Right forelimb (tissue), 1 donor: Measurements from ENCODE around the gene ITGBL1.

ENCODE experiments used
- DNase-seq: peaks from one replicate; pipeline ENCODE4 v3.0.0-alpha.2; 2018

ITGBL1 gene

DNA sequence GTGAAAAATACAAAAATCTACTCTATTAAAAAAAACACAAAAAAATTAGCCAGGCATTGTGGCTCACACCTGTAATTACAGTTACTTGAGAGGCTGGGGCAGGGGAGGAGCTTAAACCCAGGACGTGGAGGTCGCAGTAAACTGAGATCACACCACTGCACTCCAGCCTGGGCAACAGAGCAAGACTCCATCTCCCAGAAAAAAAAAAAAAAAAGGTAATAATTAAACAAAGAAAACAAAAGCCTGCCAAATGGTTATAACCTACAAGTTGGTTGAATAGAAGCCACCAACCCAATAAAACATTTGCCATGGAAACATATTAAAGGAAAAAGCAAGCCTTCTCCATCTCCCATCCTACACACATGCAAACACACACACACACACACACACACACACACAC, 255.2 kb downstream of the ITGBL1 start:
- DNase-seq: no peak

DNA sequence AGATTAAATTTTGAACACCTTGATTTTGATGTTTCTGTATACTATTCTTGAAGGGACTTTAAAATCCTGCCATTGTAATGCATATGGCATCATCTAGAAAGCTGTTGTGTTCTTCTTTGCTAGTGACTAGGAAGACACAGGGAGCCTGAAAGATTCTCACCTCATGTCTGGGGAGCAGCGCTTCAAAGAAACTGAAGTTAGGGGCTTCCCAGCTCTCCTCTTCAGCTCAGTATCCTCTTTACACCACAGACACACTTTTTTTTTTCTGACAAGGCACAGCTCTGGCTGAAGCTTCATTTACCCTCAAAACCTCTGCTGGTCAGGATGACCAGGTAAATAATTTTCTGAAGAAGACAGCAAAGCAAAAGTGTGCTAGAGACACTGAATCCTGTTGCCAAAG, 255.6 kb downstream of the ITGBL1 start:
- no peak for DNase-seq

- DNase-seq: no peak
These were observed 257.5 kb downstream of the ITGBL1 start for GRCh38 chr13:101709952-101710351.

GRCh38 chr13:101711307-101712025, 259.0 kb downstream of the ITGBL1 start:
- DNase-seq: no peak

DNA sequence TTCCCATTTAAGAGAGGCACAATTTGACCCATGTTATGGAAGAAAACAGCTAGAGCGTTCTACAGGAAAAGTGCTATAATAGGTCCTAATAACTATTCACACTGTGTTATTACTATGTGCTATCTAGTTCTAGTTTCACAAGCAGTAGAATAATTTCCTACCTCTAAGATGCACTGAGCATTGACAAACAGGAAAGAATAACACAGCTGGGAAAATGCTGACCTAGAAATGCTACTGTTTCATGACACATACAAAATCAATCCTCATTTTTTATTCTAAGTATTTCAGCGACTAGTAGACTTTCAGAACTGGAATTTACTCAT, 259.5 kb downstream of the ITGBL1 start:
- no peak for DNase-seq

GRCh38 chr13:101714195-101714594, 261.7 kb downstream of the ITGBL1 start:
- DNase-seq: no peak

DNA sequence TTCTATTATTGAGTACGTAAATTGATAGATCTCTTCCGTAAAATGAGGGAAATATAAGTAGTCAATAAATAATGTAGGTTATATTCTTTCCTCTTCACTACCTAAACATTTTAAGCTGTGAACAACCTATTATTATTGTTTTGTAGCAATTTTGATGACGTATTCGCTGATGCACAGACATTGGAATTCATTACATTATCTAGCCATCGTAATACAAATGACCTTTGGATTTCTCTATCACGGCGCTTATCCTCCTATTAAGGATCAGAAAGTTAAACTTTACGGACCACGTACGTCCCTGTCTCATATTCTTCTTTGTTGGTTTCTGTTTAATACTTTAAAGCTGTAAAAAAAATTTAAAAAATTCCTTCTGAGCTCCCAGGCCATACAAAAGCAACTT, 264.9 kb downstream of the ITGBL1 start:
- no peak for DNase-seq

DNA sequence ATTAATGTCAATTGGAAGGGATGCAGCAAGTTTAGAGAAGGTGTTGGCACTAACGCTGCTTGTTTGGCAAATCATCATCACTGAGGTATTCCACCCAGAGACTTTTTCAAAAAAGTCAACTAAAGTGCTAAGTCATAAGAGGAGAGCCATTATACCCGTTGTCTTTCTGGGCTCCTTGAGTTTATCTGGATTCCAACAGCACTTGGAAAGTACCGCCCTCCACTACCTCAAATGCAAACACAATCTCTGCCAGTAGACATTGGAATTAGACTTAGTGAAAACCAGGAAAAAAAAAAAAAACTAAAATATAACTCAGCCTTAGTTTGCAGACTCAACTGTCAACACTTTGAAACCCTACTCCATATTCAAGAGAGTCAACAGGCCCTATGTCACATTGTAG, 266.0 kb downstream of the ITGBL1 start:
- DNase-seq: no peak

DNA sequence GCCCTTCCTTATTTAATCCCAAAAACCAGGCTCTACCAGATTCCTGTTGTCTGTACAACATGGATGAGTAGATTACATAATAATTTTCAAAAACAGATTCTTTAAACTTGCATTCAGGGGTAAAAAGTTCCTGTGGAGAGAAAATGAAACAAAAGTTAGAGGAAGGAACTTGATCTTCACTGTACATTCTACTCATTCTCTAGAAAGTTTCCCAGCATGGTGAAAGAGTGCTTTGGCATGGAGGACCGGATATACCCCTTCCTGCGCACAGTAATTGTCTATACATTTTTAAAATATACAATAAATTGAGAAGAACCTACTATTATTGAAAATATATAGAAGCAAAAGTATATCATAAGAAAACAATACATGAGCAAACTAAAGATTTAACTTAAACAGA, 274.2 kb downstream of the ITGBL1 start:
- no peak for DNase-seq

DNA sequence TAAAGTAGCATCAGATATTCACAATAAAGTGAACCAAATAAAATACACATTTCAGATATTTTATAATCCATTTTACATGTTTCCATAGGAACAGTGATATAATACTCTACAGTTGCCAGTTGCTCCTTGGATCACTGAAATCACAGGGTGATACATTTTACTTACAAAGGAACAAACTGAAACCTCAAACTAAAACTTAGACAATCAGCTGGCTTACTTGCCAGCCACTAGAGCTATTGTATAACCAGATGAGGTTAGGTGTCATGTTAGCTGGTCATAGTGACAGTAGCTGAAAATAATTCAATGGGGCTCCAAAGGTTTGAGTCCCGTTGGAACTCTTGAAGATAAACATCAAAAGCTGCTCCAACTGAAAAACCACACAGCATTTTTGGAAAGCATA, 274.6 kb downstream of the ITGBL1 start:
- DNase-seq: no peak

DNA sequence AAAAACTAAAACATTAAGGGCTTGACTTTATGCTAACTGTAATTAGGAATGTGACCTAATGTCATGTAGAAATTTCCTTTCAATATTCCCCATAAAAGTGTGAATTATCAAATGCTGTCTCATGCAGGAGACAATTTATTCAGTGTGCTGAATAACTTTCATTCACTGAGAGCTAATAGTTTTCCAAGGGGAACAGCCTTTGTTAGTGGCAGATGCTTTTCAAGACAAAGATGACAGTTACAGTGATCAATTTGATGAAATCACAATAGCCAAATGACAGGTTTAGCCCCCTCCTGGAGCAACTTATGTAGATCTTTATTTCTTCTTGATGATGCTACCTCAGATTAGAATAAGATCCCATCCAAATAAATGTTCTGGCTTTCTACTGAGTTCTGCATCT, 275.5 kb downstream of the ITGBL1 start:
- DNase-seq: no peak

GRCh38 chr13:101728615-101729014, 276.1 kb downstream of the ITGBL1 start:
- DNase-seq: no peak

- DNase-seq: no peak
These were observed 278.0 kb downstream of the ITGBL1 start for GRCh38 chr13:101730420-101731000.

- no peak for DNase-seq
These were observed 284.1 kb downstream of the ITGBL1 start for GRCh38 chr13:101736566-101736965.

- DNase-seq: no peak
These were observed 285.9 kb downstream of the ITGBL1 start for GRCh38 chr13:101738336-101738735.

GRCh38 chr13:101739382-101740178, 287.1 kb downstream of the ITGBL1 start:
- no peak for DNase-seq

DNA sequence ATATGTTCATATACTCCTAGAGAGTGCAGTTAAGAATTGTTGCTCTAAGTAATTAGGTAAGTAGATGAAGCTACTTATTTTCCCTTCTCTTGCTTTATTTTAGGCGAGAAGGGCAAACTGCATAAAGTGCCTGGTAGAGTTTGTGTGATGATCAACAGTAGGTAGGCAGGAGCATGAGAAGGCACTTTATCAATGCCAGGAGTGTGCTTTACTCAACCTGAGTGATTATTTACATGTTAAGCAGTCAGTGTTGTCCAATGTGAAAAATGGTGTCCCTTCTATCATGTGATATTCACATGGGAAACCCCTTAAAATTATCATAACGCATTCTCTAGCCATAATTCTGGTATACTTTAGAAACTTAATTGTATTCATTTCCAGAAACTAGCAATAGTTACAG, 294.0 kb downstream of the ITGBL1 start:
- DNase-seq: no peak

DNA sequence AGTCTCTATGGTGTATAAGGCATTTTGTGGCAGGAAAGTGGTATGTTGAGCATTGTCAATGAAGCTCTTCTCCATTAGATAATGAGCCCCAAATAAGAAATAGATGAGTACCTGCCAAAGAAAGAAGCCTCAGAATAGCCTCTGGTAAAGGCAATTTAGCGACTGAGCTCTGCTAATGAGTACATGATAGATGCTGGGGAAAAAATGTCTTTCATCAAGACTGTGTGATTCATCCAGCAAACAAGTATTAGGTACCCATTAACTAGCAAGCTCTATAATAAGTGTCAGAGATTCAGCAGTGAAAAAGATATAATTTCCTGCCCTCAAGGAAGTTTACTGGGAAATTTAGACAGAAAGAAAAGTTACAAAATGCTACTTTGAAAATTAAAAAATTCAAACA, 294.6 kb downstream of the ITGBL1 start:
- DNase-seq: no peak

- no peak for DNase-seq
These were observed 297.1 kb downstream of the ITGBL1 start for GRCh38 chr13:101749584-101749983.

GRCh38 chr13:101751488-101751887, 299.0 kb downstream of the ITGBL1 start:
- DNase-seq: no peak

DNA sequence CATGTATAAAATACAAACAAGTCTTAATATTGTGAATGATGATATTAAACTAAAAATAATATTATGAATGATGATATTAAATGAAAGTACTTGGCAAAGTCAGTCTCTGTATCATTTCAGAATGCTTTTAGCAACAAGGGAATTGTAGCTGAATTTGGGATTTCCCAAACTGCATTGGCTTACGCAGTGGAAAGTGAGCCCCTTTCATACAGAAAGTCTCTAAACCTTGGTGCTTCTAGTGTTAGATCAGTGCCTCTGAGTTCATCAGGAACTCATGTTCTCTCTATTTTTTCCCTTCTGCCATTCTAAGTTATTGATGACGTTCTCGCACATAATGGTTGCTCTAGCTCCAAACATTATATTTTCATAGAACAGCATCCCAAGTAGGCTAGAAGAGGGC, 300.0 kb downstream of the ITGBL1 start:
- no peak for DNase-seq

DNA sequence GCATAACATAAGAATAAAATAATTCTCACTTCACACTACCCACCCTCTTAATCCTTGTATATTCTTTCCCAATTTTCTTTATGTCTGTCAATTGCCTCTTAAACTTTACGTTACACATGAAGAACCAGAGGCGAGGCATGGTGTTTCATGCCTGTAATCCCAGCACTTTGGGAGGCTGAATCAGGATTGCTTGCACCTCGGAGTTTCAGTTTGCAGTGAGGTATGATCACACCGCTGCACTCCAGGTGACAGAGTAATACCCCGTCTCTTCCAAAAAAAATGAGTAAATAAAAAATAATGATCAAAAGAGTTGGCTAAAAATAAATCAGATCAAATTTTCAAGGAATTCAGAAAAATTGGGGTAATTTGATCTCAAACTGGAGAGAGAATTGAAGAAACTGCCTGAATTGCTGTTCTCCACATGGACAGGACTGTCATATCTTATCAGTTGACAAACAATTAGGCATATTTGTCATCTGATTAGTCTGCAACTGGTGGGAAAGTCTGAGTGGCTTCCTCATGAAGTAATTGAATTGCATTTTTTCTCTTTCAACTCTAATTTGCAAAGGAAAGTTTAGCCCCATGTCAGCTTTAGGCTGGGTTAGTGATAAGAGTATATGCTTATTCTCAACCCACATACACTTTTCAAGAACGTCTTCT, 302.9 kb downstream of the ITGBL1 start:
- no peak for DNase-seq

DNA sequence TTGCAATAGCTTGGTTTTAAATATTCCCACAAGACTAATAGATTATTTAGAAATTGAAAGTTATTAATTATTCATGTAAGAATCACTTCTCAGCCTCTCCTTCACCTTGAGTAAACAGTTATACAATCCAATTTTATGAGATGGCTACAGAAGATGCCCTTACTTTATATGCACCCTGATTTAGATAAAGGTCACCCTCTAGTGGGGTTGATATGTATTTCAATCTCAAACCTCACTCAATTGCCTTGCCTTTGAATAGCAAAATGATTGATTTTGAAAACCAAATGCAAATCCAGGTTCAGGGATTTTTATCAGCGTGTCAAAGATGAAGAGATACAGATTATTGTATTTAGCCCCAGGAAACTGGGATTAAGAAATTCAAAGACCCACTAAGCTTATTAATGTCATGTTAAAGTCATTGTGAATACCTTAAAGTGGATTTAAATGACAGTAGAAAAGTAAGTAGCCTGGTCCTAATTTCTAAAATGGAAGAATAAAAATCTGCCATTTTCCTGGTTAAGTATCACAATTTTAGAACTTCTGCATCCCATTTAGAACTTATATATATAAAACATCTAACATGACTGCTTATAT, 305.1 kb downstream of the ITGBL1 start:
- no peak for DNase-seq
